HEK293 (cell line): ENCODE data around the gene HSD17B4.

Experiments used
- CTCF ChIP-seq: fragments of 450-650 bp; formaldehyde crosslinking; IDR thresholded peaks from 2 replicates; pipeline ENCODE4 v1.5.1; 2016; ENCODE audit warnings: missing biosample characterization, missing genetic modification characterization
- PATZ1 ChIP-seq: fragments of 450-650 bp; formaldehyde crosslinking; IDR thresholded peaks from 2 replicates; pipeline ENCODE4 v1.5.1; 2016; ENCODE audit warnings: missing biosample characterization, missing genetic modification characterization
- PRDM1 ChIP-seq: fragments of 450-650 bp; formaldehyde crosslinking; IDR thresholded peaks from 2 replicates; pipeline ENCODE4; 2016; ENCODE audit warnings: missing biosample characterization, missing genetic modification characterization
- ZBTB7A ChIP-seq: fragments of 450-650 bp; formaldehyde crosslinking; IDR thresholded peaks from 2 replicates; pipeline ENCODE4 v1.5.1; 2016; ENCODE audit warnings: low read depth, missing biosample characterization, missing genetic modification characterization

GRCh38 chr5:119484884-119485283, 32.6 kb downstream of the HSD17B4 start:
- TF ChIP-seq ZBTB7A (tag by site-specific recombination) (no peak), CTCF (no peak), PATZ1 (tag by site-specific recombination) (no peak), PRDM1 (no peak)
